GM12865 (cell line): Measurements from ENCODE around the gene PROM1.

Experiments used
- DNase-seq: peaks from one replicate; pipeline ENCODE4 v3.0.0; 2010; ENCODE audit warnings: low read depth
- H3K4me3 ChIP-seq: 2 replicates; pipeline ENCODE4 v1.5.1; 2011; ENCODE audit warnings: mild to moderate bottlenecking, low read depth, low read length, control low read depth
- CTCF ChIP-seq: IDR thresholded peaks from 2 replicates; pipeline ENCODE4 v1.5.1; 2011; ENCODE audit warnings: low read length, control low read depth, low read depth, inconsistent platforms; ENCODE audit not compliant: insufficient read depth; ENCODE audit errors: missing control alignments

PROM1 gene

GRCh38 chr4:16056681-16057385 is 27.0 kb downstream of the PROM1 start:
- DNase-seq: no peak
- no peak overlapping the region for H3K4me3 ChIP-seq
- TF ChIP-seq CTCF: no peak

GRCh38 chr4:16055873-16056272 is 27.9 kb downstream of the PROM1 start:
- no peak for TF ChIP-seq CTCF
- no peak for DNase-seq

GRCh38 chr4:16055471-16055870 is 28.4 kb downstream of the PROM1 start:
- no peak for DNase-seq
- H3K4me3 ChIP-seq: no peak overlapping the region
- no peak for TF ChIP-seq CTCF

More at GRCh38 chr4:16055873-16056272, 27.9 kb downstream of the PROM1 start:
- H3K4me3 ChIP-seq: no peak overlapping the region

- DNase-seq: no peak
- H3K4me3 ChIP-seq: no peak overlapping the region
- TF ChIP-seq CTCF: no peak
Observed at GRCh38 chr4:16052939-16053338, 30.9 kb downstream of the PROM1 start.

GRCh38 chr4:16051980-16052379 is 31.8 kb downstream of the PROM1 start:
- H3K4me3 ChIP-seq: no peak overlapping the region
- no peak for DNase-seq
- TF ChIP-seq CTCF: no peak

GRCh38 chr4:16051132-16051531 is 32.7 kb downstream of the PROM1 start:
- no peak overlapping the region for H3K4me3 ChIP-seq
- DNase-seq: no peak
- no peak for TF ChIP-seq CTCF

- TF ChIP-seq CTCF: no peak
- H3K4me3 ChIP-seq: no peak overlapping the region
- DNase-seq: no peak
Observed at GRCh38 chr4:16050669-16051068, 33.2 kb downstream of the PROM1 start.
